GM04504 (cell line): ENCODE data around the gene BCL2L13.
"Not testable (repeated sequence)": the region's sequence is repeated elsewhere in the genome, so short reads cannot be mapped to it uniquely, and the experiment has no call there.

Experiments
- DNase-seq: peaks from one replicate; pipeline ENCODE4 v3.0.0-alpha.2; 2012; ENCODE audit warnings: low read depth

BCL2L13 gene

GRCh38 chr22:17761138-17761488 lies 122.6 kb downstream of the BCL2L13 start:
- DNase-seq = no peak

- not testable (repeated sequence) for DNase-seq
Measured at GRCh38 chr22:17763442-17763841, 124.9 kb downstream of the BCL2L13 start.

DNA sequence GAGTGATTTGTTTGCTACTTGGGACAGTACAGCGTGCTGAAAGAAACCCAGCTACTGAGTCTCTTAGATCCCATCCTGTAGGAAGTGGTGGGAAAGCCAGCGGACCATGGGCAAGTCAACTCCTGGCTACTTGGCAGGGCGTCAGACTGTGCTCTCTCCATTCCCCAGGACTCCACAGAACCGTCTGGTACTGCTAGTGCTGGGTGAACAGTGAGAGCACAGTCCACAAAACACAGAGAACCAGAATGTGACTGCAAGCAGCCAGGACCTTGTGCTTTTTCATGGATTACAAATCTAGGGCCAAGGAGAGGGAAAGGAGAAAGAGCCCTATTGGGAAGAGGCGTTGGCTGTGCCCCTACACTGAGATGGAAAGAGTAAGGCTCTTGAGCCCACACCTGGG lies 125.5 kb downstream of the BCL2L13 start:
- no peak for DNase-seq

- not testable (repeated sequence) for DNase-seq
Measured at GRCh38 chr22:17764852-17765251, 126.3 kb downstream of the BCL2L13 start.

- DNase-seq = no peak
Measured at GRCh38 chr22:17767233-17768065, 128.9 kb downstream of the BCL2L13 start.

DNA sequence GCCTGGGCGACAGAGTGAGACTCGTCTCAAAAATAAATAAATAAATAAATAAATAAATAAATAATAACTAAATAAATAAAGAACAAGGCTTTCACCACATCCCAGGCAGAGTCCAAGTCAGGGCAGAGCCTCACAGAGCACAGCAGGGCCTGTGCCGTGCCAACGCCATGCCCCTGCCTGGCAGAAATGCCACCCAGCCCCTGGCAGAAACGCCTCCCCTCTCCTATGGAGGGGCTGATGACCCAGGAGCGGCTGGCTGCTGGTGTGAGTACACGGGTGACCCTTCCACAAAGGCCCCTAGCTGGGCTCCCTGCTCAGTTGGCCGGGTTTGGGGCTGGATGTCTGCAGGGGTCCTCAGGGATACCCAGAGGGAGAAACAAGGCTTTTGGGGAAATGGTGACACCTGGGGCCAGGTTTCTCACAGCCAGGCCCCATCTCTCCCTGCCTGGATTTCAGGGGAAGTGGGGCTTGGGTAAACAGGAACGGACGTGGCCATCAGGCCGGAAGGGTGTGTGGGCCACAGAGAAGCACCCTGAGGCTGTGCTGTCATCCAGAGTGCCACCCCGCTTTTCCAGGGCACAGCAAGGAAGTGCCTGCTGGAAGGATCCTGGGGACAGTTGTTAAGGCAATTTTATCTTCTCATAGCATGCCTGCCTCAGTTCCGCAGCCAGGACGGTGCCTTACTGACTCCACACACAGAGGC lies 130.6 kb downstream of the BCL2L13 start:
- no peak for DNase-seq

- no peak for DNase-seq
Measured at GRCh38 chr22:17769716-17770082, 131.1 kb downstream of the BCL2L13 start.

DNA sequence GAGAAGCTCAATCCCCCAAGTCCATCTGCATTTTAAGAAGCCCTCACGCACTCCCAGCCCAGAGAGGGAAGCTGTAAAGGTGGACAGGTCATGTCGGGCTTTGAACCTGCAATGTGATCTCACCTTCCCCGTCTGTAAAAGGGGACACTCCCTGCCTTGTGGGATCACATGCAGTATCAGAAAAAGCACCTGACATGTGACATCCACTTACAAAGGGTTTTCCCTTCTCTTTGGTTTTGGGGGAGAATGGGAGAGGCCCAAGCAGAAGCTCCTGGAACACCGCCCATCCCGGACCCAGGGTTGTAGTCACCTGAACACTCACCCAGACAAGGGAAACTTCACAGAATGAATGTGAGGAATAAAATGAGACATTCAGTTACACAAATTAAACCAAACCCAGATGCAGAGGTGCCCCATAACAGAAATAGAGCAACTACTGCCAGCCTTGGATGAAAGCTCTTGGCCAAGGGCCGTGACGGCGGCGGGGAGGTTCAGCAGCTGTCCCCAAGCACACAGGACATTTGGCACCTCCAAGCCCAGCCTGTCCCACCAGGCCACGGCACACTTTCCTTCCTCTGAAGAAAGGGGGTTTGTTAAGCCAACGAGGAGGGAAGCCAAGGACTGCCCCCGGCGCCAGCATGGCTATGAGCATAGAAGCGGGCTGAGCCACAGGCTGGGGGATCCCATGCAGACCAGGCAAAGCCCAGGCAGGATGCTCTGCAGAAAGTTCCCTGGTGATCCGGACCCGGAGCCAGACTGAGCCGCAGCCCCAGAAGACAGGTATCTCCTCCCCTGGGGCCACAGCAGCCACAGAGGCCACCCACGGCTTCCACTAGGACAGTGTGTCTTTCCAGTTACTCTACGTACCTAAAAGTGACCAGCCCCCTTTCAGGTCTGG lies 131.9 kb downstream of the BCL2L13 start:
- no peak for DNase-seq

- DNase-seq = no peak
Measured at GRCh38 chr22:17772249-17772957, 133.8 kb downstream of the BCL2L13 start.

GRCh38 chr22:17772958-17773605 lies 134.5 kb downstream of the BCL2L13 start:
- DNase-seq = no peak

DNA sequence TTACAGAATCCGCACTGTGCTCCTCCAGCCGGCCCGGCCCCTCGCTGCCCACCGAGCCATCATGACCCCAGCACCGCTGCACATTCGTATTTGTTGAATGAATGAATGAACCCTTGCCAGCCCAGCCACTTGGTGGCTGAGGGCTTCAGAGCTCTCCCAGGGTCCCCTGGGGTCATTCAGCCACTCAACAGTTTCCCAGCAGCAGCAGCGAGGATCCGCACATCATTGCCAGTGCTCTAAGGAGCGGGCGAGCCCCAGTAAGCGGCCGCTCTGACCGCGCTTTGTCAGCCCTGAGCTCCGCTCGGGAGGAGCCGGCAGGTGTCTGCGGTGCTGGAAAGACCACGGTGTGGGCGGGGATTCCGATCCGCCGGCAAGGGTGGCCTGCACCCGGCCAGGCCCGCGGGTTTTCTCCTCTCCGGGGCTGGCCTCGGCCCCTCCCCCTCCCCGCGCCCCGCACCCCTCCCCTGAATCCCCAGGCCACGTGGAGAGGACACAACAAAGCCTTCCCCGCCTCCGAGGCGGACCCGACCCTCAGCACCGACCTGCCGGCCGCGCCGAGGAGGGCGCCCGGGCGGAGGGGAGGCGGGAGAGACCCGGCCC lies 135.1 kb downstream of the BCL2L13 start:
- no peak for DNase-seq

GRCh38 chr22:17774206-17774925 lies 135.8 kb downstream of the BCL2L13 start, which contains the start of gene BID:
Gene BID (minus strand): TSS chr22:17774469. CDS start chr22:17750116, 24,353 bp downstream.
- no peak for DNase-seq

DNA sequence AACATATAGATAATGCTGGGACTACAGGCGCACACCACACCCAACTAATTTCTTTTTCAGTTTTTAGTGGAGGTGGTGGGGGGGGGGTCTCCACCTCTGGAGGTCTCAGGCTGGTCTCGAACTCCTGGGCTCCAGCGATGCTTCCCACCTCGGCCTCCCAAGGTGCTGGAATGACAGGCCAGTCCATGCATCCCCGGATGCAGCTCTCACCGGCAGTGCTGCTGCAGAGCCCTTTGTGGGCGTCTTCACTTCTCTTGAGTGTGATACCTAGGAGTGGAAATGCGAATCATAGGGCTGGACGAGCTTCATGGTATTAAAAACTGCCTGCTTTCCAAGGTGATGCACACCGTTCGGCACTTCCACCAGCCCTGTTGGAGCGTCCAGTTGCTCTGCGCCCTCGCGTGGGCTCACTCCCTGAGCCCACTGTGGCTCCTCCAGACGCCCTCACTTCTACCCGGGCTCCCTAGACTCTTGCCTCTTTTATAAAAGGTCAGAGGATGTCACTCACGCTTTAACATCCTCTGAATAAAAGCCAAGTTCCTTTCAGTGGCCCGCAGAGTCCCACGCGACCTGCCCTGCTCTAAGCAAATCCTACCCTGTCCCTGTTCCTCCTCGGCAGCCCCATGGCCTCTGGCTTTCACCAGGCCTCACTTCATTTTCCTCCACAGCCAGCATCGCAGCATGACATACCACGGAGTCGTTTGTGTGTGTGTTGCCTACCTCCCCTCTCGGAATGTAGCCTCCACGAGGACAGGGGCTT lies 136.5 kb downstream of the BCL2L13 start:
- no peak for DNase-seq

DNA sequence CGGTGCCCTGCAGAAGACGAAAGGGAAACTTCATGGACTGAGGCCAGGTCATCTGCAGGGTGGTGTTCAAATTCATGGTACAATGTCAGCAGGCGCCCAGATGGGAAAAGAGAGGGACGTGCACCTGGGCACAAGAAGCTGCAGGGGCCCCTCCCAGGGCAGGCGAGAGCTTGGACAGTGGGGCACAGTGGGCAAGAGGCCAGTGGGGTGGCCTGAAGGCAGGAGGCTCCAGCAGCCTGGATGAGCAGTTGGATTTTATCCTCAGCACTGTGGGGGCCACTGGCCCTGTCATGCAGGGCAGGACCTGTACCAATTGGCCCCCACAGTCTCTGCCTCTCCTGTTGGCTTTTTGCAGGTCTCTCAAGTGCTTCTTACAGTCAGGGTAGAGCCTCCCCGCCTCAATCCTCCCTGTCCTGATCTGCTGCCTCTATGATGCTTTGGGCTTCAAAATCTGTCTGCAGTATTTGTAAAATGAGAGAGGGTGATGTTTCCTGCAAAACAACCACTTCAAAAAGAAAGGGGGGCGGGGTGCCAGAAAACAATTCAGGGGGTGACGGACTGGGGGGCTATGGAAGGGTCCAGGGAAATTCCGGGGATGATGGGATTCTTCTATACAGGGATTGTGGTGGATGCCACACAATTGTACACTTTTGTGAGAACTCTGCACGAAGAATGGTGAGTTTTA lies 137.4 kb downstream of the BCL2L13 start:
- no peak for DNase-seq

DNA sequence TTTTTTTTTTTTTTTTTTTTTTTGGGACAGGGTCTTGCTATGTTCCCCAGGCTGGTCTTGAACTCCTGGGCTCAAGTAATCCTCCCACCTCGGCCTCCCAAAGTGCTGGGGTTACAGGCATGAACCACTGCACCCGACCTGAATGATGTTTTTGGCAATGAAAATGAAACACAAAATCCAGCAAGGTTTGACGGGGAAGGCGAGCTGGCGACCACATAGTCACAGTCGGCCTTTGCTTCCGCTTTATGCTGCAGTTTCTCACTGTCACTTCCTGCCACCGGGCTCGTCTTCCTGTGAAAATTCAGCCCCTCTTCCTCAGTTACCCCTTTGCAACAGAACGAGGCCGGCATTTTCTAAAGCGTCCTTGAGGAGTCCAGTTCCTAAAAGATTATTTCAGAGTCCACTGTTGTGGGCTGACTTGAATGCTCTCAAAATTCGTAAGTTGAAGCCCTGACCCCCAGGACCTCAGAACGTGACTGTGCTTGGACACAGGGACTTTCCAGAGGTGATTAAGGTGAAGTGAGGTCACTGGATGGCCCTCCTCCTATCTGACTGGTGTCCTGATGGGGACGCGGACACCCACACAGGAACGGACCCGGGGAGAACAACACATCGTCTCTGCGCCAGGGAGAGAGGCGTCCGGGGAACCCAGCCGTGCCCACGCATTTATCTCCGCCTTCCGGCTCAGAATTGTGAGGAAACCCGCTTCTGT lies 138.6 kb downstream of the BCL2L13 start:
- no peak for DNase-seq

GRCh38 chr22:17777717-17778044 lies 139.1 kb downstream of the BCL2L13 start:
- no peak for DNase-seq

DNA sequence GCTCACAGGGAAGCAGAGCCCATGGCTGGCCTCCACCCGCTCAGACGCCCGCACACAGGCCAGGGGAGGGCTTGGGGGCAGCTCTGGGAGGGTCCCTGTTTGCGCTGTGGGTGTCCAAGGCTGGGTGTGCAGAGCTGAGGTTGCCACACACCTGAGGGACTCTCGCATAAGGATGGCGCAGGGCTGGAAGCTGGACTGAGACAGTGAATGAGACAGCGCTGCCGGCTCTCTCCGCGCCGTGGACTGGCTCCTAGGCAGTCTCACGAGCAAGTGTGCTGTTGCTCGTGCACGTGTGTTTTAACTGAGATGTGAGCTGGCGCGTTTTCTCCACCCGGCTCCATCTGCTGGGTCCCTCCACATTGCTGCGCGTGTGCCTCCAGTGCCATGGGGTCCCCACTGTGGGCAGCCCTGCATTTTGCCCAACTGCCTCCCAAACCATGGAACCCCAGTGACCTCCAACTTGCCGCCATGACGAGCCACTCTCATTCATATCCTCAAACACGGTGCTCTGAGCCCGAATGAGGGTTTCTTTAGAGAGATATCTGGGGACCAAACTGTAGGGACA lies 139.9 kb downstream of the BCL2L13 start:
- no peak for DNase-seq
